Peyer's patch (tissue), 4 donors: ENCODE results near the gene ADAM12.

Source experiments
- CTCF ChIP-seq, 6 experiments: fragments of 450-650 bp in 4 of 6; fragments of 200-600 bp in 2 of 6; sonication (generic) in 1 of 6; IDR thresholded peaks; one replicate each; pipeline ENCODE4 v1.5.1; 2017 to 2019; ENCODE audit warnings: antibody characterized with exemption in 6 of 6, mild to moderate bottlenecking in 3 of 6, moderate library complexity in 1 of 6
- POLR2A ChIP-seq, 2 donors: fragments of 450-650 bp; IDR thresholded peaks; one replicate each; pipeline ENCODE4 v1.5.1; 2017; ENCODE audit warnings: antibody characterized with exemption in 2 of 2, mild to moderate bottlenecking in 2 of 2, moderate library complexity in 2 of 2

- TF ChIP-seq CTCF (IDR thresholded peaks at IDR 0.05) (no peak), POLR2A (IDR thresholded peaks at IDR 0.05) (no peak)
These were observed 19.6 kb upstream of the ADAM12 start for GRCh38 chr10:126407831-126408230.
